Spleen (tissue), 11 donors: ENCODE results near the gene SLC25A10. TPM values are rescaled to one million over a fixed set of nuclear protein-coding genes. Genes with fewer than 3 reads are reported as not detected.
A peak's percentile ranks its signal among the peaks of the same experiment; 100 is the strongest.

ENCODE experiments used
- DNase-seq: peaks from one replicate; pipeline ENCODE4 v3.0.0-alpha.2; 2020
- H3K27ac ChIP-seq, 8 donors: fragments of 200-600 bp; sonication (generic) in 7 of 8; 1 replicate in 4 of 8; 2 replicates in 4 of 8; pipeline versions ENCODE4 v1.5.0 to v1.8.0; 2016 to 2021; ENCODE audit warnings: inconsistent platforms in 4 of 8, mild to moderate bottlenecking in 4 of 8, moderate library complexity in 1 of 8
- H3K27me3 ChIP-seq, 7 donors: fragments of 200-600 bp; sonication (generic) in 6 of 7; replicated peaks in 1 of 7; 1 replicate in 4 of 7; 2 replicates in 3 of 7; pipeline versions ENCODE4 v1.5.0 to v1.8.0; 2016 to 2021; ENCODE audit warnings: inconsistent platforms in 3 of 7, mild to moderate bottlenecking in 1 of 7
- H3K36me3 ChIP-seq, 6 donors: fragments of 200-600 bp; sonication (generic) in 5 of 6; 1 replicate in 4 of 6; 2 replicates in 2 of 6; pipeline versions ENCODE4 v1.5.0 to v1.8.0; 2016 to 2021; ENCODE audit warnings: inconsistent platforms in 2 of 6
- H3K4me1 ChIP-seq, 6 donors: fragments of 200-600 bp; sonication (generic) in 5 of 6; 1 replicate in 3 of 6; 2 replicates in 3 of 6; pipeline versions ENCODE4 v1.5.0 to v1.8.0; 2016 to 2021; ENCODE audit warnings: inconsistent platforms in 3 of 6
- H3K4me3 ChIP-seq, 8 donors: fragments of 200-600 bp; sonication (generic) in 7 of 8; 1 replicate in 4 of 8; 2 replicates in 4 of 8; pipeline versions ENCODE4 v1.5.0 to v1.8.0; 2016 to 2021; ENCODE audit warnings: inconsistent platforms in 4 of 8, mild to moderate bottlenecking in 4 of 8, moderate library complexity in 2 of 8
- H3K9me3 ChIP-seq, 8 donors: fragments of 200-600 bp; sonication (generic) in 7 of 8; 1 replicate in 4 of 8; 2 replicates in 4 of 8; pipeline versions ENCODE4 v1.5.0 to v1.8.0; 2016 to 2021; ENCODE audit warnings: inconsistent platforms in 4 of 8
- CTCF ChIP-seq, 11 experiments: fragments of 200-600 bp in 7 of 11; fragments of 450-650 bp in 4 of 11; sonication (generic) in 4 of 11; IDR thresholded peaks in 8 of 11; conservative IDR thresholded peaks in 3 of 11; 1 replicate in 7 of 11; 2 replicates in 4 of 11; pipeline versions ENCODE4 v1.4.0 to v1.8.0; 2016 to 2021; ENCODE audit warnings: antibody characterized with exemption in 11 of 11, inconsistent platforms in 4 of 11, mild to moderate bottlenecking in 1 of 11
- POLR2A ChIP-seq, 3 donors: fragments of 450-650 bp; IDR thresholded peaks; one replicate each; pipeline ENCODE4 v1.5.1; 2017; ENCODE audit warnings: antibody characterized with exemption in 3 of 3, mild to moderate bottlenecking in 1 of 3
- POLR2AphosphoS5 ChIP-seq, 3 donors: sonication (generic); formaldehyde crosslinking; IDR thresholded peaks; one replicate each; pipeline ENCODE4 v1.5.1; 2017; ENCODE audit warnings: antibody characterized with exemption in 3 of 3
- whole genome bisulfite sequencing, 5 donors: extraction: QIAGEN DNeasy Blood & Tissue Kit in 3 of 5; methylation state at CpG; one replicate each; pipeline versions ENCODE4 v1.1.5 to v1.1.7; 2013 to 2018; 5-methylcytosine and 5-hydroxymethylcytosine counted together
- intact Hi-C: fragments of 100-400 bp; cut with DNase I; formaldehyde crosslinking; loops from one replicate; pipeline ENCODE4 v1.15.0; 2023; ENCODE audit warnings: low total_unique reads
- polyA plus RNA-seq, 3 donors: library from polyadenylated mRNA; stranded (reverse); fragments of 200-250 nt; gene quantifications; one replicate each; pipeline ENCODE4 v1.2.1, GENCODE V29; 2013
- total RNA-seq, 7 donors: library from RNA; depleted of rRNA in 3 of 7; stranded (reverse); fragments of >200 nt in 3 of 7; fragmentation: NEBNext Ultra II Directional in 4 of 7; extraction: Animal tissue kit (Norgen Biotek cat#: 25700) in 4 of 7; gene quantifications; one replicate each; pipeline versions ENCODE4 v1.1.0 to v1.2.1, GENCODE V29; 2016 to 2021
- donor health status: healthy with polysubstance abuse.
- donor health status: DM: no; HTN: no; CAD: no; lungs with moderate emphysema.
- donor health status: DM: no; HTN: no; CAD: no.
- donor health status: Bipolar disorder and iron deficiency.
- donor health status: healthy.
- donor health status: DM: no; HTN: no; CAD: no.
- donor health status: DM: yes; HTN: yes; CAD: no.

Gene SLC25A10
- total and polyA plus RNA-seq, 10 donors = 2.9 to 7.7 (median 4.0) TPM

- TF ChIP-seq CTCF (IDR thresholded peaks at IDR 0.05 in 8 of 11, conservative IDR thresholded peaks at IDR 0.05 in 3 of 11) (peak; percentile 11 to 79 (median 49)), POLR2AphosphoS5 (IDR thresholded peaks at IDR 0.05) (peak; percentile 98), POLR2A (IDR thresholded peaks at IDR 0.05) (peak in 2 of 3 donors; percentile 46 to 63)
- DNase-seq = peak; percentile 99
- H3K36me3 ChIP-seq = peaks cover 0 to 78% (median 66%) of the 10 kb centered on the region in 6 donors
- intact Hi-C loops = no loop called here
- peaks cover 22 to 52% (median 39%) of the 10 kb centered on the region in 6 donors for H3K4me1 ChIP-seq
- no peaks in the 10 kb centered on the region for H3K9me3 ChIP-seq
- 0 to 1% (median 1%) methylated on average over 23 to 102 of the region's 102 CpGs for WGBS, 5 donors
- no peaks in the 10 kb centered on the region for H3K27me3 ChIP-seq
- H3K27ac ChIP-seq = peak within 1 kb of the TSS; percentile 89 to 98 (median 96)
- H3K4me3 ChIP-seq = peak within 1 kb of the TSS; percentile 77 to 98 (median 92)
Measured at GRCh38 chr17:81702934-81703746, 8.9 kb upstream of the SLC25A10 start, which contains the start of gene MRPL12. MRPL12 (plus strand) TSS chr17:81703367; CDS start chr17:81703502, 135 bp downstream.

- peak overlapping the region; percentile 89 to 98 (median 96) for H3K27ac ChIP-seq
- TF ChIP-seq POLR2AphosphoS5 (IDR thresholded peaks at IDR 0.05) = no peak
- TF ChIP-seq CTCF (IDR thresholded peaks at IDR 0.05 in 8 of 11, conservative IDR thresholded peaks at IDR 0.05 in 3 of 11) = no peak
- TF ChIP-seq POLR2A (IDR thresholded peaks at IDR 0.05) = no peak
- peaks cover 22 to 52% (median 39%) of the 10 kb centered on the region in 6 donors for H3K4me1 ChIP-seq
- peaks cover 0 to 78% (median 58%) of the 10 kb centered on the region in 6 donors for H3K36me3 ChIP-seq
- no peaks in the 10 kb centered on the region for H3K27me3 ChIP-seq
- DNase-seq = peak; percentile 76
- 26 to 38% (median 32%) methylated on average over 18 to 27 of the region's 27 CpGs for WGBS, 5 donors
- intact Hi-C loops = no loop called here
- no peaks in the 10 kb centered on the region for H3K9me3 ChIP-seq
- H3K4me3 ChIP-seq = peak overlapping the region; percentile 77 to 98 (median 92)
Measured at GRCh38 chr17:81703747-81704654, 8.1 kb upstream of the SLC25A10 start.

GRCh38 chr17:81705518-81706231 lies 6.4 kb upstream of the SLC25A10 start:
- Histone ChIP-seq H3K4me3 (no peak overlapping the region), H3K27me3 (no peaks in the 10 kb centered on the region), H3K9me3 (no peaks in the 10 kb centered on the region), H3K36me3 (peaks cover 0 to 62% (median 43%) of the 10 kb centered on the region in 6 donors), H3K27ac (no peak overlapping the region), H3K4me1 (peaks cover 28 to 56% (median 44%) of the 10 kb centered on the region in 6 donors)
- no peak for TF ChIP-seq CTCF (IDR thresholded peaks at IDR 0.05 in 8 of 11, conservative IDR thresholded peaks at IDR 0.05 in 3 of 11)
- TF ChIP-seq POLR2A (IDR thresholded peaks at IDR 0.05) = no peak
- TF ChIP-seq POLR2AphosphoS5 (IDR thresholded peaks at IDR 0.05) = no peak
- intact Hi-C loops = no loop called here
- peak; percentile 59 for DNase-seq
- WGBS, 5 donors = 92 to 96% (median 94%) methylated on average over 30 of the region's 30 CpGs
